GM21529 (cell line): ENCODE measurements around the gene NLRC5.
A peak's percentile ranks its signal among the peaks of the same experiment; 100 is the strongest.
"Not testable (repeated sequence)": the region's sequence is repeated elsewhere in the genome, so short reads cannot be mapped to it uniquely, and the experiment has no call there.

Source experiments
- ATAC-seq: cut with Tn5 transposase; IDR thresholded peaks from one replicate; pipeline ENCODE4 v1.9.1; 2021; ENCODE audit not compliant: unreplicated experiment

The NLRC5 gene

DNA sequence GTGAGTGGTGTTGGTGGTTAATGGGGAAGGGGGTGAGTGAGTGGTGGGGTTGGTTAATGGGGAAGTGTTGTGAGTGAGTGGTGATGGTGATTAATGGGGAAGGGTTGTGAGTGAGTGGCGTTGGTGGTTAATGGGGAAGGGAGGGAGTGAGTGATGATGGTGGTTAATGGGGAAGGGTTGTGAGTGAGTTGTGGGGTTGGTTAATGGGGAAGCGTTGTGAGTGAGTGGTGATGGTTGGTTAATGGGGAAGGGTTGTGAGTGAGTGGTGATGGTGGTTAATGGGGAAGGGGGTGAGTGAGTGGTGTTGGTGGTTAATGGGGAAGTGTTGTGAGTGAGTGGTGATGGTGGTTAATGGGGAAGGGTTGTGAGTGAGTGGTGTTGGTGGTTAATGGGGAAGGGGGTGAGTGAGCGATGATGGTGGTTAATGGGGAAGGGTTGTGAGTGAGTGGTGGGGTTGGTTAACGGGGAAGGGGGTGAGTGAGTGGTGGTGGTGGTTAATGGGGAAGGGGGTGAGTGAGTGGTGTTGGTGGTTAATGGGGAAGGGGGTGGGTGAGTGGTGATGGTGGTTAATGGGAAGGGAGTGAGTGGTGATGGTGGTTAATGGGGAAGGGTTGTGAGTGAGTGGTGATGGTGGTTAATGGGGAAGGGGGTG, 81.8 kb downstream of the NLRC5 start:
- not testable (repeated sequence) for ATAC-seq

DNA sequence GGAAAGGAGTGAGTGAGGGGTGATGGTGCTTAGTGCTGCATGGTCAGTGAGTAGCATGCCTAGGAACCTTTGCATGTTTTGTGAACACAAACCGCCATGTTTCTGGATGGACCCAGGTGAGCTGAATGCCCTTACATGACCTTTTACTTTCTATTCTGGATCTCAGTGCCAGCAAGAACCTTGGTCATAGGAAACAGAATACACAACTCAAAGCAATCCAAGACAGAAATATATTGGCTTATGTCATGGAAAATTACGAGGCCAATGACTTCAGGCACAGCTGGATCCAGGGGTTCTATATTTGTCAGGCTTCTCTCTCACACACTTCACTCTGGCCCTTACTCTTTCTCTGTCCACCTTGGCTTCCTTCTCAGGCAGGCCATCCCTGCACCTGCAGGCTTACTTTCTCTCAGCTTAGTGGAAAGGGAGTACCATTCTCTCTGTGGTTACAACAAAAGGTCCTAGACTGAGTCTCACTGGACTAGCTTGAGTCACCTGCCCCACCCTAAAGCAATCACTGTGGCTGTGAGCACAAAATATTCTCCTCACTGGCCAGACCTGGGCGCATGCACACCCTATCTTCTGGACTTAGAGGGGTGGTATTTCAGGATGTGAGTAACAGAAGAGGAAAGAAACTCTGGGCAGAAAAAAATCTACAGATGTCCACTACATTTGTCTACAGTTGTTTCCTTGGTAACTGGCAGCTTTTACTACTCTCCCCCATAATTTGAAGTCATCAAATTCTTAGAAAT, 82.7 kb downstream of the NLRC5 start:
- no peak for ATAC-seq

DNA sequence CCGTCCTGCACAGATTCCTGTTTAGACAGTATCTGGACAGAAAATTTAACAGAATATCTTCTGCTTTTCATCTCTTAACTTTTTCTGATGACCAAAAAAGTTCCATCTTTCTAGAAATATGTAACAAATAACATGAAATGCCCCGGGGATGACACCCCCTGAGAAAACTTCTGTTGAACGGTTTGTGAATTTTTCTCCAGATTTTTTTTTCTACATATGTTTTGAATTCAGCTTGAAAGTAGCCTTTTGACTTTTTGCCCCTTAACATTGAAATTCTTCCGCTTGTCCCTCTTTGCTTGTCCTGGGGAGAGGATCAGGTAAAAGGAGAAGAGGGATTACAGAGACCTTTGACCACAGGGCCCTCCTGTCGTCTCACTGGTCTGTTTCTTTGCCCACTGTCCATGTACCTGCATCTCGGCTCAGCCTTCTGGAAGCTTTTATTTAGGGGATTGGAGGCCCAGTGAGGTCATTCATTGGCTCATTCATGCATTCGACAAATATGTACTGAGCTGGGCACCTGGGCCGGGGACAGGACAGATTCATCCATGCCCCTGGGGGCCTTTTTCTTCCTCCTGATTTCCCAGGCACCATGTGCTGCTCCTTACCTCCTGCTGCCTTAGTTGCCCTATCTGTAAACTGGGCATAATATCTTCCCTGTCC, 83.4 kb downstream of the NLRC5 start:
- no peak for ATAC-seq

DNA sequence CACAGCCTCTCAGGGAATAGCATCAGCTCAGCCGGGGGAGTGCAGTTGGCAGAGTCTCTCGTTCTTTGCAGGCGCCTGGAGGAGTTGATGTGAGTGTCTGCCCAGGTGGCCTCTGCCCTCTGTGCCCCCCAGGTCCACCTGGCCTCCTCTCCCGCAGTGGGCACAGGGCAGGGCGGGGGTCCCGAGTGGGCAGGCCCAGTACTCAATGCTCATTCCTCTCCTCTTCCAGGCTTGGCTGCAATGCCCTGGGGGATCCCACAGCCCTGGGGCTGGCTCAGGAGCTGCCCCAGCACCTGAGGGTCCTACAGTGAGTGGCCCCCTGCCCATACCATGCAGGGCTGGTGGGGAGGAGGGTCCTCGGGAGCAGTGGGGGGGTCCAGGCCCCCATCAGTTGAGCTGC, 88.4 kb downstream of the NLRC5 start:
- no peak for ATAC-seq

DNA sequence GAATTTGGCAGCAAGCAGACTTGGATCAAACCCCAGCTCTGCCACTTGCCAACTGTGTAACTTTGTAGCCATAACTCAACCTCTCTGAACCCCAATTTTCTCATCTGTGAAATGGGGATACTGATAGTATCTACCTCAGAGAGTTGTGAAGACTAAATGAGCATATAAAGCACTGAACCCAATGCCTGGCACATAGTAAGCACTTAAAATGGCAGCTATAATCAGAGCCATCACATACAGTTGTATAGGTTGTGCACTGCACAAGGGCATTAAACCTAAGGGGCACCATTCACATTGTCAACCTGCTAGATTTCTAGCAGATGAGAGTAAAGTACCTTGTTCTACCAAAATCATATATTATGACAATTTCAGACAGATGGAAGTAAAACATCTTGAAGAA, 92.4 kb downstream of the NLRC5 start:
- ATAC-seq, result no peak

DNA sequence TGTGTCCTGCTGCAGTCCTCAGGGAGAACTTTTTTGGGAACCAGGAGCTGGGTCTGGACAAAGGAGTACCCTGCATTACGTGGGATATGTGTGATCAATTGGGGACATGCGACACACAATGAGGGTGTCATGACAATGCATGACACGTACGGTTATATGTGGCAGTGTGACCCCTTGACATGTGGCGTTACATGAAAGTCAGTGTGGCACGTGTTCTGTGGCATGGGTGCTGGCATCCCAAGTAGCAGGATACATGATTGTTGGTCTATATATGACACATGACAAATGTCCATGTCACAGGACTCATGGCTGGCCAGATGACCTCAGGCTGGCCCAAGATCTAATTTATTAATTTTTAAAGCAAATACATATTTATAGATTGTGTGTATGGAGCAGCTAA, 93.3 kb downstream of the NLRC5 start:
- no peak for ATAC-seq

DNA sequence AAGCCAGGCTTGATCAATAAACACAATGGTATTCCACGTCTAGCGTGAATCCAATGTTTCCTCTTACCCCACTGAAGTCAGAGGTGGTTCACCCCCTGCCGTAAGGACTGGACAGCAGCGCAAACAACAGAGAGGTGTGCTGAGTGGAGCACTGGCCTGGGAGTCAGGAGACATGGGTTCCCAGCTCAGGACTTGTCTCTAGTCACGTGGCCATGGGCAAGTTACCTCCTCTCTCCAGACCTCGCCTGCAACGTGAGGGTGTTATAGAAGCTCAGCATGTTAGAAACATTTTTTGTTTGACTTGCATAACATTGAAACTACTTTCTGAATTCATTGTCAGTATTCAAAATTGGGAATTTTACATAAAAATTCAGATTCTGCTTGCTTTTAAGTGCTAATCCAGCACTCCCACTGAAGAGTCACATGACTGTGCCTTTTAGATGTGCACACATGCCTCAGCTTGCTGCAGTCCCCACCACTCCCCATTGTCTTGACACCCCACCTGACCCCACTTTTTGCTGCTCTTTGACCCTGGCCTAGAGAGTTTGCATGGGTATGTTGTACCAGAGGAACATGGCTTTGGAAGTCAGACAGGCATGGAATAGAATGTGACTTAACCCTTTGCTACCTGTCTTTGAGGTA, 94.2 kb downstream of the NLRC5 start:
- no peak for ATAC-seq

DNA sequence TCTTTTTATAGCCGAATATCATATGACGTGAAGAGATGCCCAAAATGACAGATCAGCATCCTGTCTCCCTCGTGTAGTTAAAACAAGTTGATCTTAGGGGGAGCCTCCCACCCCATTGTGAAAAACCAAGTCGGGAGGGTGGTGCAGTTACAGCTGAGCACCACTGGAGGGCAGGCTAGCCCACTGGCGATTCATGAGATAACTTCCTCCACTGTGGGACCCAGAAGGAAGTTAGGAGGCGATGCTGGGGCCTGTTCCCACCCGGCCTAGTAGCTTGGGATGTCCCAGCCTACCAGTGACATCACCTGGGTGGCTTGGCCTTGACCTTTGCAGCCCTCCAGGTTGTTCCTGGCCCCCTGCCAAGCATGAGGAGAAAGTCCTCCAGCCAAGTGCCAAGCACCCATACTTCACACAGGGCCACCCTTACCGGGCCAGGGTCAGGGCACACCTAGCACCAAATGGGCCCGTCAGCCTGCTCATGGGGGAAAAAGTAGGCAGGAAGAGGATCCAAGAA, 95.0 kb downstream of the NLRC5 start:
- peak; percentile 69 for ATAC-seq

DNA sequence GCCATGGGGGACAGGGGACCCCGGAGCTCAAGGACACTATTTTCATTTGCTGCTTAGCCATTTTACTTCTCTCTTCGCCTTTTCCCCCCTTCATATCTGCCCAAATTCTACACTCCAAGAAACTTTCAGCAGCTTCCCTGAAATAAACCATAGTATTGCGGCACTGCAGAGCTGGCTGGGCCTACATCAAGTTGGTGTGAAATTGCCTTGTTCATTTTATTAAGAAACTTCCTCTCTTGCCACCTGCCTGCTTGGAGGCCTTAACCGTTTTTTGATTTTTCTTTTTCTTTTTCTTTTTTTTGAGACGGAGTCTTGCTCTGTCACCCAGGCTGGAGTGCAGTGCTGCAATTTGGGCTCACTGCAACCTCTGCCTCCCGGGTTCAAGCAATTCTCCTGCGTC, 95.6 kb downstream of the NLRC5 start:
- no peak for ATAC-seq

DNA sequence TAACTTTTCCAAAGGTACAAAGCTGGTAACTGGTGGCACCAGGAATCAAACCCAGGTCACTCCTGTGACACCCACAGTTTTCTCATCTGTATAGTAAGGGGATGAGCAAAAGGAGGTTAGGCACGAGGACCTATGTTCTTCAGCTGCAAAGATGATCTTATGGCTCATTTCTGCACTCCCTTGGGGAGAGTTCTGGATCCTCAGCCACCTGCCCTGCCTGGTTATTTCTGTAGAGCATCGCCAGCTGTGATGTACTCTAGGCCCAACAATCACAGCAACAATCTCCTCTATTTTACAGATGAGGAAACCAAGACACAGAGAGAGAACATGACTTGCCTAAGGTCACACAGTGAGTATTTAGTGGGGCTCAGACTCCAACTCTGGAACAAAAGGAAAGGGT, 97.6 kb downstream of the NLRC5 start:
- no peak for ATAC-seq

DNA sequence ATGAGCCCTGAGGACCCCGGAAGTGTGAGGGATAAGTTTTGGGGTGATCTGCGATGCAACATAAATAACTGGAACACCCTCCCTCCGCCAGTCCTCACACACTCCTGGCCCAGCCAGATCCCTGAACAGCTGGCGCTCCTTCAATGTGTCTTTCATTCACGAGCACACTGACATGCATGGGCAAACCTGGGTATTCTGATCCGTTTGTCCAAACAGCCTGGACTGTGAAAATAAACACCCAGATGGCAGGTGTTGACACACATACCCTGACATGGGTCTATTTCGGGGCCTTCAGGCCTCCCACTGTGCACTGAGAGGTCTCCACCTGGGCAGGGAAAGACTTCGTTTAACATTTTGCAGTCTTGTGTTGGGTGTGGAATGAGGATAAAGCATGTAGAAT, 100.0 kb downstream of the NLRC5 start:
- ATAC-seq, result no peak

DNA sequence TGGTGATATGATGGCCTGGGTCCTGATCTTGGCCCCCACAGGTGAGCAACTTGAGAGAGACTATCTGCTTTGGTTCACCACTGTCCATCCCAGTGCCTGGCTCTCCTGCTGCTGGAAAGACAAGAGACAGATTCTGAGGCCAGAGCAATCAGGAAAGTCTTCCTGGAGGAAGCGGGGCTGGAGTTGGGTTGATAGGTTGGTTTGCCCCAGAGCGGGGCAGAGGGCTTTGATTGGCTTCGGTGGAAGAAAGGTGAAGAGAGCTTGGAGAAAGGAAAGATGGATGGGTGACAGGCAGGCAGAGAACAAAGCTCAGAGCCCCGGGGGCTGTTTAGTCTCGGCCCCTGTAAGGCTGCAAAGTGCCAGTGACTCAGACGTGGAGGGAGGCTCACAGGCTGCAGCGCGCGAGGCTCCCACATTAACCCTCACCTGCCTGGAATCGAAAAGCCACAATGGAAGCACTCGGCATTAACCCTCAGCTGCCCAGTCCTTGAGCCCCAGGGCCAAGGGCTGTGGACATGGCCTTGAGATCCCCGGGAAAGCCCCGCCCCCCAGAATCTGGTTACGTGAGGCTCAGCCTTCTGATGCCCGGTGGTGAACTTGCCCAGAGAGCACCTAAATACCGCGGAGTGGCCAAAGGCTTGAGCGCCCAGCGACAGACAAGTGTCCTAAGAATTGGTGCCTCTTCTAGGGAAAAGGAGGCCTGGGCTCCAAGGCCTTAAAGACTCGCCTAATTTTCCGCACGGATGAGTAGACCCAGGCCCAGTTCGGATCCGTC, 102.0 kb downstream of the NLRC5 start:
- no peak for ATAC-seq

DNA sequence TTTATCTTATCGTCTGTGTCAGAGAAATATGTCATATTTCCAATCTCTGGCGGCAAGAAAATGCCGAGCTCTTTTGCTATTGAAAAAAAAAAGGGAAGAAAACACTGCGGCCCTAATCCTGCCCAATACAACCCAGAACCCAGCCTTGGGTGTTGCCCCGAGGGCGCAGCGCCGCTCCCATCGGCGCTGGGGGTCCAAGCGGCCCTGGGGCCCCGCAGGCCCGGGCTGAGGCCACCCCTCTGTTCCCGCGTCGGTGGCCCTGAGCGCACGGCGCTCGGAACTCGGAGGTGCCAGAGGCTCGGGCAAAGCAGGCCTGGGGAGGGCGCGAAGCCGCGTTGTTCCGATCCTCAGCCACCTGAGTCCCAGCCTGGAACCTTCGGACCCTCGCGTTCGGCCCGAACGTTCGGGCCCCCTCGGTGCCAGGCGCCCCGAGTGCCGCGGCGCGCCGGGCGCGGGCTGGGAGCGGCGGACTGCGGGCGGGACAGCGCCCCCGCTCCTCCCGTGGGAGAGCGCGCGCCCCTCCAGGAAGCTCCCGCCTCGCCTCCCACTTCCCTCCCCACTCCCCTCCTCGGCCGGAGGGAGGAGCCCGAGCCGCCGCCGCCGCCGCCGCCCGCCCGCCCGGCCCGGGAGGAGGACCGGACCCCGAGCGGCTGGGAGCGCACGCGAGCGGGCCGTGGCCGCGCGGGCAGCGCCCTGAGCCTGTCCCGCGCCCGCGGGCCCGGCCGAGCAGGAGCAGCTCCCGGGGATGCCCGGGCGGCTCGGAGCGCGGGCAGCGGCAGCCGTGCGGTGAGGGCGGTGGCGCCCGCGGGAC, 102.8 kb downstream of the NLRC5 start, which contains the start of gene CPNE2:
Gene CPNE2 (plus strand): TSS at position 609 of the 811 bp plus-strand sequence. CDS start 18,160 bp downstream, outside the sequence.
- ATAC-seq, result peak; percentile 51

DNA sequence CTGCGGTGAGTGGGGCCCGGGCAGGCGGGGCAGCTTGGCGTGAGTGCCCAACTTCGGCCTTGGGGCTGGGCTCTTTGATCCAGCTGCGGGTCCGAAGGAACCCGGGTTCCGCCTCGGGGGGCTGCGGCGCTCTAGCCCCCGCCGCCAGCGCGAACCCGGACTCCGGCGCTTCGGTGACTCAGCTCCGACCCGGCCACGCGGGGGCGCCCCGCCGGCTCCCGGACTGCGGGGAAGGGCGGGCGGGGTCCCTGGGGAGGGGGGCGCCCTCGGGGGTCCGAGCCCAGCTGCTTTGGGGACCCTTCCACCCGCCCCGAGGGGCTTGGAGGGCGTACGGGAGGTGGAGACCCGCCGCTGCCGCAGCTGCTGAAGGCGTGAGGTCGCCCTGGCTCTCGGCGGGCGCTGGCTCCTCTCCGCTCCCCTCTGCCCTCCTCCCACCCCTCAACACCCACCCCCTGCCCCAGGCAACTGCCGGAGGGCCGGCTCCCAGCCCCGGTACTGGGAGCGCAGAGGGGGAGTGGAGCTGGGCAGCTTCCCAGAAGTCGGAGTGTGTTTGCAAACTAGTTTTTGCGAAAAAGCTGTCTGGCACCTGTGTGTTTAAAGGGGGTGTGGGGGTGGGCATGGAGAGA, 103.5 kb downstream of the NLRC5 start:
- ATAC-seq, result peak; percentile 39

DNA sequence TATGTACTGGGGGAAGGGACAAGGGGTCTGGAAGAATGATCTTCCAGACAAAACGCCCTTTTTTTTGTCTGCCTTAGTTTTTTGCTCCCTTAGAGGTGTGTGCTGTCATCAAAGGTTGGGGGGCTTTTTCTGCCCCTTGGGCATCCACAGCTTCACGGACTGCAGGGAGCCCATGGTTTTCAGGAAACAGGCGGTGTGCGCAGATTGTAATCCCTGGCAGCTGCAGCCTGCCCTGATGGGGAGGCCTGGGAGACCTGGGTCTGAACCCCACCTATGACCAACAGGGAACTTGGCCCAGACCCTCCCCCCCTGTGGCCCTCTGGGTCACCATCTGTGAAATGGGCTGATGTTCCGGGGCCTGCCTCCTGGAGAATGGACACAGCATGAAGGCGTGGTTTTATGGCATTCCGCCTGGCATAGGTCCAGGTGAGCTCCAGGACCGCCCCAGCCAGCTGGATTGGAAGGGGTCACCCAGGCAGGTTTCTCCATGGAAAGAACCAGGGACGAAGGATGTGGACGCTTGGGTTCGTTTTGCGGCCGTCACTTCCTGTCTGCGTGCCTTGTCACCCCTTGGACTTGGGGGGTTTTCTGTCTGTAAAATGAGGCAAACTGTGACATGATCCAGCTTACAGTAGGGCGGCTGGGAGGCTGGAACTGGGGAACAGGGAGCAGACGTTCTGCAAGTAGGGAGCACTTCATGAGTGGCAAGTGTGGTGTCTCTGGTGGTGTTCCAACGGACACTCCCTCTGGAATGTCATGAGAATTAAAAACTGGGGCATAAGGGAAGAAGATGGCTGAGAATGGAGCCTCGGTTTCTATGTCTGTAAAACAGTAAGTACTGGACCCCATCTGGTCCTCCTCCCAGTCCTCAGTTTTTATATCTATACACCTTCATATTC, 104.6 kb downstream of the NLRC5 start:
- no peak for ATAC-seq

DNA sequence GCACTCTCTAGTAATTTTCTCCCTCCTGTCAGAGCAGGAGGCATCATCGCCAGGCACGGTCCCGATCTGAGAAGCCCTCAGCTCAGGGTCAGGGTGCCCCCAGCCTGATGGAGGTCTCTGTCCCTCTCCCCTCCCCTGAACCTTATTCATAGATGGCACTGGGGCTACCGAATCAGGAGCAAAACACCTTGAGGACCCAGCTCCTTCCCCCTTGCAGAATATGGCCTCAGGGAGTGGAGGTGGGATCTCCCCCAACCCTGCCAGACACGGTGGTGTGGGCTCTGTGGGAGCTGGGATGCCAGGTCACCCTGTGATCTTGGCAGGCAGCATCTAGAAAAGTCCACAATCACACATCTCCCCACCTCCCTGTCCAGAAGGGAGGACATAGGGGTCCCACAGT, 105.6 kb downstream of the NLRC5 start:
- no peak for ATAC-seq

DNA sequence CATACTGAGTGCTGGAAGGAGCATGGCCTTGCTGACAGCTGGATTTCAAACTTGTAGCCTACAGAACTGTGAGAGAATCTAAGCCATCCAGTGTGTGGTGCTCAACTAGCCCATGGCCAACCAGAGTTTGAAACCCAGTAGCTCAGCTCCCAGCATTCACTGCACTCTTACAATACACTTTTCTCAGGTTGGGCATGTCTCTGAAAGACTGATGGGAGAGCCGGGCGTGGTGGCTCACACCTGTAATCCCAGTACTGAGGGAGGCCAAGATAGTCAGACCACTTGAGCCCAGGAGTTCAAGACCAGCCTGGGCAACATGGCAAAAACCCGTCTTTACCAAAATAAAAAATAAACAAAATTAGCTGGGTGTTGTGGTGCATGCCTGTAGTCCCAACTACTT, 106.8 kb downstream of the NLRC5 start:
- no peak for ATAC-seq

DNA sequence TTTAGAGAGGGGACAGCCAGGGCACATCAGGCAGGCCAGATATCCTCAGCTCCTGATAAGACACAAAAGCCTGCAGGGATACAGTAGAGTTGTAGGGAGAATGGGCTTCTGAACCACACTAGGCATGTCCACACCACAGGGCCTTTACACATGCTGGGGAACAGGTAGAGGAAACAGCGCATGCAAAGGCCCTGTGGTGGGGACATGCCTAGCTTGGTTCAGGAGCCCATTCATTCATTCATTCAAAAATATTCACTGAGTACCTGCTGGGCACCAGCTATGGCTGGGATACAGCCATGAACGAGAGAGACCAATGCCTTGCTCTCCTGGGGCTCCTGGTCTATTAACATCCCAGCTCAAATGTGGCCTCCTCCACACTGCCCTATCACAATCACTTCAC, 107.4 kb downstream of the NLRC5 start:
- no peak for ATAC-seq
